K562 (cell line): ENCODE data around the gene SRSF9. TPM values are rescaled to one million over a fixed set of nuclear protein-coding genes. Genes with fewer than 3 reads are reported as not detected.
A peak's percentile ranks its signal among the peaks of the same experiment; 100 is the strongest.

ENCODE experiments used
- FOXA3 ChIP-seq, 2 experiments: fragments of 450-650 bp in 1 of 2; sonication (generic) in 1 of 2; formaldehyde crosslinking; IDR thresholded peaks in 1 of 2; conservative IDR thresholded peaks in 1 of 2; 2 replicates each; pipeline versions ENCODE4 v1.4.0 to v1.8.0; 2020 to 2022; ENCODE audit warnings: mild to moderate bottlenecking in 2 of 2, missing genetic modification reagents in 1 of 2
- HINFP ChIP-seq: fragments of 450-650 bp; conservative IDR thresholded peaks from 2 replicates; pipeline ENCODE4 v1.6.1; 2016; ENCODE audit warnings: missing genetic modification characterization, low read depth, mild to moderate bottlenecking, control low read depth, missing compliant biosample characterization
- ILF3 ChIP-seq: fragments of 450-650 bp; IDR thresholded peaks from 2 replicates; pipeline ENCODE4 v1.6.1; 2018; ENCODE audit warnings: antibody characterized with exemption, mild to moderate bottlenecking, moderate library complexity, borderline replicate concordance
- IRF1 ChIP-seq: sonication (generic); formaldehyde crosslinking; IDR thresholded peaks from 2 replicates; pipeline ENCODE4 v1.8.0; 2022; ENCODE audit warnings: missing genetic modification reagents, mild to moderate bottlenecking, borderline replicate concordance
- JUN ChIP-seq, 2 experiments: sonication (generic) in 1 of 2; formaldehyde crosslinking in 1 of 2; IDR thresholded peaks; 2 replicates each; pipeline versions ENCODE4 v1.6.1 to v1.8.0; 2012 to 2022; ENCODE audit warnings: borderline replicate concordance in 2 of 2, mild to moderate bottlenecking in 2 of 2, improper control_type of control experiment in 1 of 2, low read depth in 1 of 2, low read length in 1 of 2, missing genetic modification reagents in 1 of 2
- JUNB ChIP-seq: fragments of 450-650 bp; formaldehyde crosslinking; conservative IDR thresholded peaks from 2 replicates; pipeline ENCODE4 v1.4.0; 2020; ENCODE audit warnings: mild to moderate bottlenecking
- MAX ChIP-seq: sonication (generic); formaldehyde crosslinking; IDR thresholded peaks from 2 replicates; pipeline ENCODE4 v1.9.0; 2022; ENCODE audit warnings: mild to moderate bottlenecking, missing genetic modification reagents
- POLR2G ChIP-seq: fragments of 200-400 bp; formaldehyde crosslinking; IDR thresholded peaks from 2 replicates; pipeline ENCODE4 v1.6.1; 2017; ENCODE audit warnings: low read depth, mild to moderate bottlenecking, antibody characterized with exemption, low read length, moderate library complexity
- RB1 ChIP-seq: fragments of 450-650 bp; IDR thresholded peaks from 2 replicates; pipeline ENCODE4 v1.6.1; 2017; ENCODE audit warnings: low read depth, mild to moderate bottlenecking
- RHOXF2B ChIP-seq: fragments of 250-450 bp; sonication (Bioruptor Pico); conservative IDR thresholded peaks from 2 replicates; pipeline ENCODE4 v1.5.1; 2021
- SAFB2 ChIP-seq: fragments of 200-400 bp; formaldehyde crosslinking; IDR thresholded peaks from 2 replicates; pipeline ENCODE4 v1.6.1; 2018; ENCODE audit warnings: borderline replicate concordance, low read length, low read depth, moderate library complexity; ENCODE audit not compliant: severe bottlenecking
- ZBTB40 ChIP-seq, 2 experiments: fragments of 450-650 bp in 1 of 2; sonication (generic) in 1 of 2; formaldehyde crosslinking in 1 of 2; IDR thresholded peaks; 2 replicates each; pipeline versions ENCODE4 v1.7.1 to v1.9.0; 2016 to 2022; ENCODE audit warnings: inconsistent platforms in 1 of 2, mild to moderate bottlenecking in 1 of 2, missing genetic modification reagents in 1 of 2
- ZNF699 ChIP-seq: fragments of 250-450 bp; sonication (Bioruptor Pico); IDR thresholded peaks from 2 replicates; pipeline ENCODE4 v1.8.0; 2021; ENCODE audit warnings: mild to moderate bottlenecking, moderate library complexity; ENCODE audit not compliant: insufficient replicate concordance
- ZNF766 ChIP-seq: fragments of 200-800 bp; sonication (Bioruptor generic); conservative IDR thresholded peaks from 2 replicates; pipeline ENCODE4 v1.6.1; 2016; ENCODE audit warnings: missing genetic modification characterization, missing compliant biosample characterization
- polyA plus RNA-seq, 8 experiments: library from polyadenylated mRNA; depleted of rRNA in 4 of 8; stranded (reverse) in 5 of 8; unstranded in 3 of 8; fragments of >200 nt; fragmentation: Nextera tagmentation in 2 of 8; fragmentation: Illumina TruSeq in 1 of 8; extraction: Ambion mirVana in 2 of 8; extraction: Trizol in 1 of 8; gene quantifications; 2 replicates each; pipeline versions ENCODE4 v1.2.1 to v1.2.3, GENCODE V29; 2011 to 2014; ENCODE audit warnings: inconsistent platforms in 1 of 8, missing spikeins in 1 of 8
- total RNA-seq, 7 experiments: library from RNA; depleted of rRNA in 6 of 7; stranded (reverse); fragments of >200 nt in 6 of 7; fragmentation: Illumina TruSeq in 2 of 7; extraction: Trizol in 2 of 7; gene quantifications; 2 replicates each; pipeline versions ENCODE4 v1.2.1 to v1.2.3, GENCODE V29; 2011 to 2021; ENCODE audit warnings: low replicate concordance in 1 of 7

SRSF9 gene
- total and polyA plus RNA-seq, 9 of the 15 experiments (the other 6 are each of a cell fraction or from before 2014, with no cell fraction given): 40.3 to 291 (median 230) TPM

- TF ChIP-seq ZBTB40 (IDR thresholded peaks at IDR 0.05) (no peak), ZBTB40 (CRISPR knock-in tag; IDR thresholded peaks at IDR 0.05) (no peak), MAX (CRISPR knock-in tag) (peak; percentile 68), HINFP (no peak), ZNF766 (CRISPR knock-in tag) (no peak), JUNB (no peak), POLR2G (peak; percentile 93), FOXA3 (CRISPR knock-in tag; conservative IDR thresholded peaks at IDR 0.05 in 1 of 2, IDR thresholded peaks at IDR 0.05 in 1 of 2) (no peak), RHOXF2B (no peak), RB1 (peak; percentile 90), SAFB2 (no peak), ILF3 (no peak), ZNF699 (CRISPR knock-in tag) (no peak), IRF1 (CRISPR knock-in tag) (no peak), JUN (IDR thresholded peaks at IDR 0.05; ENCODE audit: borderline replicate concordance, low read depth, low read length) (no peak), JUN (CRISPR knock-in tag; IDR thresholded peaks at IDR 0.05; ENCODE audit: borderline replicate concordance) (no peak)
These were observed at the start of gene SRSF9 (continued) for GRCh38 chr12:120469450-120470149.
